GM18508 (cell line): ENCODE data around the gene HS6ST2.

Experiments
- ATAC-seq: cut with Tn5 transposase; IDR thresholded peaks from one replicate; pipeline ENCODE4 v1.9.1; 2021; ENCODE audit warnings: moderate number of reproducible peaks; ENCODE audit not compliant: insufficient read depth, unreplicated experiment

Gene HS6ST2

DNA sequence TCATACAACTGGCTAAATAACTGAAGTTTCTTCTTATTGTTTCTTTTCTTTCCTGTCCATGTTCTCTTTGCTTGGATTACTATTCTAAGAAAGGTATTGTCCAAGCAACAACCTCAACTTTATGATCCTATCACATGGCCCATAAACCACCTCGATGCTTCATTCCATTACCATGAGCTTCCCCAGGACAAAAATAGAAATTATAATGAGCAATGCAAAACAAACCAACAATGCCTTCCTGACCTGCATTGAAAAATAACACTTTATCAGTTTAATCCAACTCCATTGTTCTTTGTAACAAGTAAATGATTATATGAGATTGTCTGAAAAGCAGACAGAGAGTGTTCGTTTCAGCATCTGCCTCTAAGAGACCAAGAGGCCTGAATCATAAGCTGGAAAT, 148.8 kb downstream of the HS6ST2 start:
- ATAC-seq, result no peak

DNA sequence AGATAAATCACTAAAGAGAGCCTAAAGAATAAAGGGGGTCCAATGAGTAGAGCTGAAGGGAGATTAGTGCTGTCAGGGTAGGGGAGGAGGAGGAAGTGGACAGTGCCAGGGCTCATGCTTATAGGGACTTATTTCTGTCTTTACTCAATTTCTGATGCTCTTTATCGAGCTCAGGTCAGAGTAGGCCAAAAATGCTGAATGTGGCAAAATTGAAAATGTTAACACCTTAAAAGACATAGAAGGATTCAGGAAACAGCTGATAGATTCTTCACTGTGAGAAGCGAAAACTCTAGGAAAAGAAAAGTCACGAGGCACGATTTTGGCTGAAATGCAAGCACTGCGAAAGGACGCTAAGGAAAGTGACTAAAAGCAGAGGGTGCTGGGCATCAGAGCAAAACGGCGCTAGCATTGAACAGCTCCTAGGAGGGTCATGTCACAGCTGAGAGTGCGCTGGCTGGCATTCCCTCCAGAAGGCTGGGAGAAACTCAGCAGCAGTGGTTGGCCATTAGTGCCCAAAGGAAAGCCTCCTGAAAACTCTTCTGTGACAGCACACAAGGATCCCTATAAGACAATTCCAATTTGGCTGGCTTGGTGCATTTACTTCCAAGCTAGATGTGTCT, 150.9 kb downstream of the HS6ST2 start:
- ATAC-seq, result no peak

DNA sequence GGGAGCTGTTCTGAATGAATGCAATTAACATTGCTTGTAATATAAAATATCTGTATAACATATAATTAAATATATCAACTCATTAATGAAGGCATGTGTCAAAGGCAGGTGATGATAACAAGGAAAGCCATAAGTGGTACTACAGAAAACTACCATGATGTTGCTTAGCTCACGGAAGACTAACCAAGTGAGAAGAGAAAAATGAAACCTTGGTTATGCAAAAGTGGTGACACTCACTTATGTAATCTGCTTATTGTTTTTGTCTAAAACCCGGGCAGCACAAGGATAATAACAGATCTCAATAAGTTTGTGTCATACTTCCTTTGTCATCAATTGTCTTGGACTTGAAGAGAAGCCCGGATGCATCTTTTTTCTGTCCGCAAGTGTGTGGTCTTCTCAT, 156.4 kb downstream of the HS6ST2 start:
- ATAC-seq, result no peak

DNA sequence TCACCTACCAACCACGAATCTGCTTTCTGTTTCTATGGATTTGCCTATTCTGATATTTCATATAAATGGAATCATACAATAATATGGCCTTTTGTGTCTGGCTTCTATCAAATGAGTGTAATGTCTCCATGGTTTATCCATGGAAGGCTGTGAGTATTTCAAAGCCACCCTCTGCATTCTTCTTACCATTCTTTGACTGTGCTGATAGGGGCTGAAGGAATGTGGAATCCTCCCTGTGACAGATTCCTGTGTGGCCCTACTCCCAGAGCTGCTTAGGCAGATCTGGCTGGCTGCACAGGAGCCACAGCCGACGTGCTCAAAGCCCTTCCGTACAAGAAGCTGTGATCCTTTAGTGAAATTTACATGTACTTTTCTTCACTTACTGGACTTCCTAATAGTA, 163.2 kb downstream of the HS6ST2 start:
- ATAC-seq, result no peak

DNA sequence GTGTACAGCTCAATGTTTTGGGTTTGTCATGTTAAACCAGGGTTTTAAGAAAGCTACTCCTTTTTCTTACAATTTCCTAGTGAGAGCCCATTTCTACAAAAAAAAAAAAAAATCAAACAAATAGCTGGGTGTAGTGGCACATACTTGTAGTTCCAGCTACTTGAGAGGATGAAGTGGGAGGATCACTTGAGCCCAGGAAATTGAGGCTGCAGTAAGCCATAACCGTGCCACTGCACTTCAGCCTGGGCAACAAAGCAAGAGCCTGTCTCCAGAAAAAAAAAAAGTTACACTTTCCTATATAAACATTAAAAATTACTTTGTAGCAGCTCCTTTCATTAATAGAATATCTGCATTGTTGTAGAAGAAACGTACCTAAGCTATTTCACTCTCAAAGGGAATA, 166.7 kb downstream of the HS6ST2 start:
- ATAC-seq, result no peak

DNA sequence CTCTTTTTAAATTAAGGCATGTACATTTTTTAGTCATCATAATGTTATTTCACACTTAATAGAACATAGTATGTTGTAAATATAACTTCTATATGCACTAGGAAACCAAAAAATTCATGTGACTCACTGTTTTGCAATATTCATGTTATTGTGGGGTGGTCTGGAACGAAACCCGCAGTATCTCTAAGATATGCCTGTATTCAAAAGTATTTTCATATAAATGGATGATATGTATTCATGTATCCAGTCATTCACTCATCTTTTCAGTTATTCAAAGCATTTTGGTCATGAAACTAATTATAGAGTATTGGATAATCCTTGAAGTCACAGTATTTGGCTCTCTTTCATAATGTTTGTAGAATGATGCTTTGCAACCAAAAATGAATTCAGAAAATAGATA, 168.1 kb downstream of the HS6ST2 start:
- ATAC-seq, result no peak

DNA sequence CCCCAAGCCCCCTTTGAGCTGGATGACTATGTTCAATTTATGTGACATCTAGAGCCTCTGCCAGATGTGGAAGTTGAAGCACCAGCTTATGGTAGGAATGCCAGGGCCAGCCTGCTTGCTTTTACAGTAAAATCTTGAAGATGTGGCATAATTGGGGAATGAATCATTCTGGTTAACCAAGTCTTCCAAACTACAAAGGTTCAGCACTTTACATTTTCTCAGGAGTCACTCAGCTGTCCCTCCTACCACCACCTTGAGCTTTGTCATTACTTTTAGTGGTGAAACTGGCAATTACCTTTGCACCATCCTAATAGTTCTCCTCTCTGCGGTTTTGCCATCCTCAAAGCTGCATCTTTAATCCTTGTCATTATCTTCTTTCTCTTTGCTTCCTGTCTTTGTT, 172.2 kb downstream of the HS6ST2 start:
- no peak for ATAC-seq

DNA sequence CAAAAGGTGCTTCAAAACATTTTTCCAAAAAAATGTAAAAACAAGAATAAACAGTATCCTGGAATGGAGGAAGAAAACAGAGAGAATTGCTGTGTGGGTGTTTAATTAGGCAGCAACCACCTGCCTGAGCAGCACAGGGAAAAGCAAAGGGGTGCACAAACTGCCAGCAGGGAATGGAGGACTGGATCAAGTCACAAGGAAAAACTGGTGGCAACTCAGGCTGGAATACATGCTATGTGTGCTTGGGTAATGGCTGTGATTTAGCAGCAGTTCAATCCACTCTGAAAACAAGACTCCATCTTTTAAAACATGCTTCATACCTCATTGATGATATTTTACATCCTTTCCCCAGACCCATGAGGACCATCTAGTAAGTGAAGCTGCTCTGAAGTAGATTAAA, 179.5 kb downstream of the HS6ST2 start:
- no peak for ATAC-seq

DNA sequence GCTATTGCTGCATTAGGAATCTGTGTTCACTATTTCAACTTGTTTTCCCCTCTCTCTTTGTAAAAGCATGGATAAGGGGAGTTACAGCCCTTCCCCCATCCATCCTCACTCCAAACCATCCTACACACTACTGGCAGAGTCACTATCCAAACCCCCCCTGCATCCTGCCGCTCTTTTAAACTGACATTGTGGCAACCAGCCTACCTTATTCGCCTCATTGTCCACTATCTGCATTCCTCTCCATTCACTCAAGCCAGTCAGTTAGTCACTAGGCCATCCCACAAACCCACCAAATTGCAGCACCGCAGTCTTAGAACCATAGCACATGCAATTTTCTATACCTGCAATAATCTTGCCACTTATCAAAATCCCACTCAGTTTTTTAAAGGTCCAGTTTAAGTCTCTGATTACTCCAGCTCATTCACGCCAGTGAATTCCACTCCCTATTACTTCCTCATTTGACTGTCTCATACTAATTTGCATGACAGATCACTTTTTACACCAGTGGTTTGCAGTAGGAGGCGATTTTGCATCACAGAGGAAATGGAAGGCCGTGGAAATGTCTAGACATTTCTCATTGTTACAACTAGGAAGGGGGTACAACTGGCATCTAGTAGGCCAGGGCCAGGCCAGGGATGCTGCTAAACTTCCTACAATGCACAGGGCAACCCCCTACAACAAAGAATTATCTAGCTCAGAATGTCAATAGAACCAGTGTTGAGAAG, 181.8 kb downstream of the HS6ST2 start:
- peak; percentile 71 for ATAC-seq

DNA sequence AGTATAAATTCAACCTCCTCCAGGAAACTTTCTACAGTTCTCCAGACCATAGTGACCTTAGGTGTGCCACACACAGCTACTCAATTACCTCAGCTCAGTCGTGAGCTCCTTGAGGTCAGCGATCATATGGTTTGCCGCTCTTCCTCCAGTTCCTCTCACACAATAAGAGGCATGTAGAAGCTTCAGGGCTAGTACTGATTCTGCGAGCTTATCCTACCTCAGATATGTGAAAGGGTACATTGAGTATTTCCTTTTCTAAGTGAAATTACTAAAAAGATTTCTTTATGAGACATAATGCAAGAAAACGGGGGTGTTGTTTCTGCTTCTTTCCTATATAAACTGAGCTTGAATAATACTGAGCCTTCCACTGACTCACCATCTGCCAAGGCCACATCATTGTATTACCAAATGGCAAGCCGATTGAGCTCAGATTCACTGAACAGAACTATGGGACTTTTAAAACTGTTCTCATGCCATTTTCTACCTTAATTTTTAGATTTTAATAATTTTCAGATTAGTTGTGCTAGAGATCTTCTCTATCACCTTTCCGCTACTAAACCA, 183.1 kb downstream of the HS6ST2 start:
- ATAC-seq, result no peak

DNA sequence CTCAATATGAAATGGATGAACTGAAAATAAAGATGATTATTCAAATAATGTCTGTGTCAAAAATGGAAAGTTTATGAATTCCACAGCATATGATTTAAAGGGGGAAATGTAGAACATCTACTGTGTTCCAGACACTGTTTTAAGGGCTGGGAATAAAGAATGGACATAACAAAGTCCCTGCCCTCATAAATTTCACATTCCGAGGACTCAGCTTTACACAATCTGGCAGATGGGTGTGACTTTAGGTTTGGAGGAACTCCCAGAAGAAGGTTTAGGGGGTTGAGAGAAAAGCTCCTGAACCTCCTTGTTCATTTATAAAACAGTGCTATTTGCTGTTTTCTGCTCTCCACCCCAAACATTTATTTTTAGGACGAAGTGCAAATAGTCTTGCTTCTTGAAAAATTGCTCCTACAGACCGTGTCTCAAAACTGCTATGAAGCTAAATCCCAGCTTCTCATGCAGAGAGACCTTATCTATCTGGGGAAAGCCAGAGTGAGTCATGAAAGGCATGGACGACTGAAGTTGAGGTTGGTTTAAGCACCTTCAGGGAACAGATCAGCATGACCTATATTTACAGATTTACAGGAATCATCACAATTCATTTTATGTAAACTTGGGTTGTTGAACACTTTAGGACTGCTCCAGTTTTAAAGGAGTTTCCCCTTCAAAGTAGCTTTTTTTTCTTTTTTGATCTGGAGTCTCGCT, 184.3 kb downstream of the HS6ST2 start:
- no peak for ATAC-seq

DNA sequence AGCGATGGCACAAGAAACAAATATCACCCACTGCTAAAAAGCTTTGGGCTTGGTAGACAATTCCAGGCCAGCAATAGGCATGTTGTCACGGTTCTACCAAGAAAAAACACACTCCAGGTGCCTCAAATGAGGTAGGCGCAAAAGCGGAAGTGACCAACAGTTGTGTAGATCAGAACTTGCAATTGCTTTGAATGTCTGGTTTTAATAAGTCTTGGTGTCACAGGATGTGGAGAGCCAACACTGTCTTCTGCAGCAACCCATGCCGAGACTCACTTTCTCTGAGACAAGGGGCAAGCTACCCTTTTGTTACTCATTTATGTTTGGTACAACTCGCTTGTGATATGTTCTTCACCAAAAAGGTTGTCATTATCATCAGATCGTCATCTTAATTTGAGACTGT, 188.8 kb downstream of the HS6ST2 start:
- ATAC-seq, result no peak

DNA sequence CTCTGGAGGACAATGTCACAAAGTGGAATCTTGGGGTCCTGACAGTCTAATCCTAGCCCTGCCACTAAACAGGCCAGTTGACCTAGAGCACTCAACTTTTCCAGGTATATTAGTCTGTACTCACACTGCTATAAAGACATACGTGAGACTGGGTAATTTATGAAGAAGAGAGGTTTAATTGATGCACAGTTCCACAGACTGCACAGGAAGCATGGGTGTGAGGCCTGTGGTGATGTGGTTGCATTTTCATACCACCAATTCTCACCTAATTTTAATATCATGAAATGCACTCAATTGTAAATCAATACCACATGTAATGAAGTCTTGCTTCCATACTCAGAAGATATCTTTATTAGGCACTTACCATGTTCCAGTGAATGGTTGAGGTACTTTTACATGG, 192.0 kb downstream of the HS6ST2 start:
- ATAC-seq, result no peak

DNA sequence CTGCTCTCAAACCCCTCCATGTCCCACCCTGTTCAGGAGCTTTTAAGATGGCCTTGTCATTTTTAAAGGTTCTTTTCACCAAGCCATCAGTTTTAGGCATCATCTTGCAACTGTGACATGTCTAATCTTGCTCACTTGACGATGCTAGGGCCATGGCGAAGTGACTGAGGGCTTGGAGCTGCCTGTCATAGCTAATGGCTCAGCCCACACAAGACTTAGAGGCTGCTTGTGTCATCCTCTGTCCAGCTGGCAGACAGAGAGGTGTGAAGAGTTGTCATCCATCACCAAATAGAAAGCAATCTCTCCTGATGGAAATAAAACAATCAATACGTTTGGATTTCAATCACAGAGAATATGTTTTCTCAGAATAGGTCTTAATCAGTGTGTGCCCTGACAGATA, 194.9 kb downstream of the HS6ST2 start:
- ATAC-seq, result no peak

DNA sequence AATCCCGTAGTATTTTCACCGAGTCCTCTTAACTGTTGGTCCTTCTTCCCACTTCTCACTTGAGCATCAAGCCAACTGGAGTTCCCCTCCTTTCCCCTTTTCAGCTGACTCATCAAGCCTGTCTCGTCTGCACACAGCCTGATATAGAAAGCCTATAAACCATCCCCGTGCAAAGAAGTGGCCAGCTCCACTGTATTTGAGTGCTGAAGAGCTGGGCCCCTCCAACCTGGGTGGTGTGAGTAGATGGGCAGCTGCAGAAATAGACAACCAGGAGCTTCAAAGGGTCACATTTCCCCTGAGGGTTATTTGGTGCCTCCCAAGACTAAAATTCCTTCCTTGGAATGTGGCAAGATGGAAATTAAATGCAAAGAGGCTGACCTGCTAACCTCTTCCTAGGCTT, 199.7 kb downstream of the HS6ST2 start:
- ATAC-seq, result no peak

DNA sequence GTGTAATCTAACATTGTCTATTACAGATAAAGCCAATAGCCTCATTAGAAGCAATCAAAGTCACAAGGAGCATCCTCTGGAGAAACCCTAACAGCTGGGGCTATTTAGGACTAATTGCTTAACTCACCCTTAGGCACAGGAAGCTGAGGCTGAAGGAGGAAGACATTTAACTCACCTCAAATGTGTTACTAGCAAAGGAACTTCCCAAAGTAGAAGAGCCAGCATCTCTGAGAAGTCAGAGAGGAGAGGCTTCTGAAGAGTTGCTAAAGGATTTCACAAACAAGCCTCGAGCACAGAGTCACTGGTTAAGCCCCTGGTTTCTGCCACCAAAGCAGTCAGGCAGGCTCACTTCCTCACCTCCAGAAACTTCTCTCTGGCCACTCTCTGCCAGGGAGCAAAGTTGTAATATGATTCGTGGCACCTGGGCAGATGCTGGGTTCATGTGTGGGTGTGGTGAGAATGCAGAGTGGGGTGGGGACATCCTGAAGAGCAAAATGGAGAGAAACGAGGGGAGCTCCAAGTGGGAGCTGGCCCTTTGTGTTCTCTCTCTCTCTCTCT, 201.3 kb downstream of the HS6ST2 start:
- ATAC-seq, result no peak

DNA sequence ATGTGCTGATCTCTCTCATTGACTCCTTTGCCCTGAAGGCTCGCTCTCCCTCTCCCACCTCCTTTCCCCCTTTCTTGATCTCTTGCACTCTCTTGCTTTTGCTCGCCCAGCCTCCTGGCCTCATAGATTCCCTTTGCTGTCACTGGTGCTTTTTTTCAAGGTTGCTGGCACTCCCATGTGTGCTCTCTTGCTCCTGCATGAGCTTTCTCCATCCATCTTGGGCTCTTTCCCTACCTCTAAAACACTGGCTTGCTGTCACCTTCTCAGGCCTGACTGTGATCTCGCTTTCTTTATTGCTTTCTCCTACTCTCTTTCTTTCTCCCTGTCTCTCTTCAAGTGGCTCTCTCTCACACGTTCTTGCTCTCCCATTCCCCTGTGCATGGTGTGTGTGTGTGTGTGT, 202.0 kb downstream of the HS6ST2 start:
- no peak for ATAC-seq

DNA sequence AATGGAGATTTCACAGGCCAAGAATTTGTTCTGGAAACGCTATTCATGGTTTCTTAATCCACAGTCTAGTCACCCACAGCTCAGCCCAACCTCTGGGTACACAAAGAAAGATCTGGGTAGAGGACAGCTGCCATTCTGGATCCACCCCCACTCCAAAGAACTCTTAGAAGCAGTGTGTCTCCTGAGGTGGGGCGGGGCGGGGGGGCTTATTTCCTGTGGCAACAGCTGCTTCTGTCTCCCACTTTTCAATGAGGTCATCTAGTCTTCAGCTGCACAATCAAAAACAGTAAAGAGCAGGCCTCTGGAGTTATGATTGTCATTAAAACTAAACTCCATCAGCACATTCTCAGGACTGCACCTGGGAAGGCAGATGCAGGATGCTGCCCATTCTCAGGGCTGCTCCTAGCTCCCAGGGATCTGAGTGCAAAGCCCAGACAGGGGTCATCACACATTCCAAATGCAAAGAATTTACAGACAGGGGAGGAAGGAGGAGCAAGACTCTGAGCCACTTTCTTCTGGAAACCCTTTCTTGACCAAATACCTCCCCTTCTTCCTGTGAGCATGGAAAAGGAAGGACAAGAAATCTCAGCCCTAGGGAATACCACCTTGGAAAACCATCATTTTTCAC, 207.3 kb downstream of the HS6ST2 start:
- ATAC-seq, result no peak

DNA sequence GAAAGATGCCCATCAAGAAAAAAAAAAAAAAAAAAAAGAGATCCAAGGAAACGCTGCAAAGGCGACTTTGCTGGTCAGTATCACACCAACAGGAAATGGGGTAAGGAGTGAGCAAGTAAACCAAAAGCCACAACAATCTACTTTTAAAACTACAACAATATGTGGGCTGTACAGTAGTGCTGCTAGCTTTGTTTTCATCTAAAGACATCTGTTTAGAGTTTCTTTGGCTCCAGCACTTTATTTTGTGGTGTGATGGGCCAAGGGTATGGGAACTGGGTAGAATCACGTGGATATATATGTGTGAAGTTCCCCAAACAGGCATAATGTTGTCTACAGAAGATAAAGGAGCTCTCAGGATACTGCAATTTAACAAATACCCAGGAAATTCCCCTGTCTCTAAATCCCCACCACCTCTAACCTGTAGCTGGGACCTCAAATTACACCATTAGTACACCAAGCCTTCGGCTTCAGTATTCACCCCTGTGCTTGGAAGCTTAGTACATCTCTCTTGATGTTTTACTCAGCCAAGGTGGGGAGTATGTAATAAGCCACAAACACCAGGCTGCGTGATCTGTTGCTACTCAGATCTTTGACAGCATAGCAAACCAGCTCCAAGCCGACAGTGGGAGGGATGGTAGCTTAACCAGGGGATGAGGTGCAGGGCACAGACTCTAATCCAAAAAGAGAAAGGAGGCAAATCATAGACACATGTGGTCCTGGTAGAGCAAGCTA, 207.9 kb downstream of the HS6ST2 start:
- no peak for ATAC-seq

DNA sequence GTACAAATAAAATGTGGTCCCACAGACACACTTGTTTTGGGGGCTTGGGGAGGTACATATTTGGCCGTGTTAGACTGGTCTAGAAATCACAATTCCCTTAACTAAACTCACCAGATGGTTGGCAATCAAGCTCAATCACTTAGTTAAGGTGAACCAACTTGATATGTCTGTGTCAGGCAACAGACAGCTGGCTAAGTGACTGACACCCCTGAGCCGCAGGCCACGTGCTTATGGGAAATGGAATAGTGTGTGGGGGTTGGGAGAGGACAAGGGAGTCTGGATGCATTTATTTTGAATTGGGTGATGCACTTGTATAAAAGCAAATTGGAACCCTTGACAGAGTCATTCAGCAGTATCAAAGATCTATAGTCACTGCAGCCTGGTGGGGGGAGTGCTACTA, 209.0 kb downstream of the HS6ST2 start:
- ATAC-seq, result no peak
